ENCODE measurements around the gene ADAP1.

Gene ADAP1

GRCh38 chr7:863106-863505 is 91.4 kb downstream of the ADAP1 start:
- no peak for DNase-seq (ENCODE audit: low read depth in 2 of 2)

- no peak for DNase-seq (ENCODE audit: low read depth in 2 of 2)
Measured at GRCh38 chr7:862157-862556, 92.3 kb downstream of the ADAP1 start.

GRCh38 chr7:861222-861621 is 93.3 kb downstream of the ADAP1 start:
- DNase-seq (ENCODE audit: low read depth in 2 of 2) = no peak

- DNase-seq (ENCODE audit: low read depth in 2 of 2) = no peak
Measured at GRCh38 chr7:860149-860548, 94.3 kb downstream of the ADAP1 start.

GRCh38 chr7:859359-860030 is 95.0 kb downstream of the ADAP1 start:
- no peak for DNase-seq (ENCODE audit: low read depth in 2 of 2)

GRCh38 chr7:857661-858060 is 96.8 kb downstream of the ADAP1 start:
- DNase-seq (ENCODE audit: low read depth in 2 of 2) = no peak

DNA sequence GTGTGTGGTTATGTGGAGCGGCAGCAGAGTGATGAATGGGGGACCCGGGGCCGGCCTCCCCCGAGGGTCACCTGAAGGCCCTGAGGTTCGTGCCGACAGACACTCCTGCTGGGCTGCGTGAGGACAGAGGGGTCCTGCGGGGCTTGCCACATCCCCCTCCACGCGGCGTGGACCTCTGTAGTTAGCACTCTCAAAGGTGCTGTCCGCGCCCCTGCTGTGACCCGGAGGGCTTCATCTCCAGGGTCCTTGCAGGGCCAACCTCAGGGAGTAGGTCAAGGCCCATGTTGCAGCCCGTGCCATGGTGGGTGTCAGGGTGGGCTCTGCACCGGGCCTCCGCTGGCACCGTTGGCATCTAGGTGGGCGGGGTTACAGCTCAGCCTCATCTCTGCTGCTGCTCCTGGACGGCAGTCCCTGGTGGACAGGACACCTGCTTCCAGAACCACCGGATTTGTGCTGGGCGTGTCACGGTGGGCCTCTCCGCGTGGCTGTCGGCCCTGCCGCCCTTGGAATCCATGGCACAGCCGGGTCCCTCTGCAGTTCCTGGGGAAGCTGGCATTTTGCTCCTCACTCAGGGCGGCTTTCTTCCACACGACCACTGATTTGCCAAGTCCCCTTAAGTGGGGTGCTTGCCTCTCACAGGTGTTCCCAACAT is 97.9 kb downstream of the ADAP1 start:
- DNase-seq (ENCODE audit: low read depth in 2 of 2) = no peak

DNA sequence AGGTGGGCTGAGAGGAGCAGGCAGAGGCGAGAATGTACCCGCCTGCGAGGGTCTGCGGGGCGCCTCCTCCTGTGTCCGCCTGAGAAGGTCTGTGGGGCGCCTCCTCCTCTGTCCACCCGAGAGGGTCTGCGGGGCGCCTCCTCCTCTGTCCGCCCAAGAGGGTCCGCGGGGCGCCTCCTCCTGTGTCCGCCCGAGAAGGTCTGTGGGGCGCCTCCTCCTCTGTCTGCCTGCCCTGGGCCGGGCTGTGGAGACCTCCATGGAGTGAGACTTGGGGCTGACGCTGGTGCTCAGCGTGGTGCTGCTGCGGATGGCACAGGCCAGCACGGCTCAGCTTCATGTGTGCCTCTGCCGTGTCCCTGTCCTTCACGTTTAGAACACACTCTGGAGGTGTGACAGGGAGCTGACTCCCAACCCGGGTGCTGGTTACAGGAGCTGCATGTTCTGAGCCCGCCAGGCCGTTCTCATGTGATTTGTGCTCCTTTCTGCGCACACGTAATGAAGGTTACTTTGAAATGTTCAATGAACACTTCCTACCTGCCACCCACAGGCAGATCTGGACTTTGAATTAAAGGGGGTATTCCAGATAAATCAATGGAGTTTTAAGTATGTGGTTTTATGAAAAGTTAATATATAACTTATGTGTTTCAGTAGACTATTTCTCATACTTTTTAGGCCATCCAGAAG is 98.7 kb downstream of the ADAP1 start:
- DNase-seq (ENCODE audit: low read depth in 2 of 2) = no peak

DNA sequence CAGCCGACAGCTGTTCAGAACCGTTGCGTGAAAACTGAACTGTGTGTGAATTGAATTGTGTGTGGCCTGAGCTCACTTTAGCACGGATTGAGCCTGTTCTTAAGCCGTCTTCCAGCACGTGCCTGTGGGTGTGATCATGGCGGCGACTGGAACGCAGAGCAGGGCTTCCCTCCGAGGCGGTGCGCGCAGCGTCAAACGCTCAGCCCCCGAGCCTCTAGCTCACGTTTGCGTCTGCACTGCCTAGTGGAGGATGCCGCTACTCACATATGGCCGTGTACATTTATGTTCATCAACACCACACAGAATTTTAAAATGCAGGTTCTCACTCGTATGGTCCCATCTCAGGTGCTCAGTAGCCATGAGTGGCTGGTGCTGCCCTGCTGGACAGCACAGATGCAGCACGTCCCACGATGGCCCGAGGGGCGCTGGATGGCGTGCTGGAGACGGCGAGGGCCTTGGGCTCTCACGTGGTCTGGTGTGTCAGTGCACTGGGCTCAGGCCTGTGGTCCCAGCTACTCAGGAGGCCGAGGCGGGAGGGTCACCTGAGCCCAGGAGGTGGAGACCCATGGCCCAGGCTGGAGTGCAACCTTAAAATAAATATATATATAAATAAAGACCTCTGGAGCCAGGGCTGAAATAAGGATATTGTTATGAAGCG is 100.2 kb downstream of the ADAP1 start:
- no peak for DNase-seq (ENCODE audit: low read depth in 2 of 2)

GRCh38 chr7:853366-854117 is 100.9 kb downstream of the ADAP1 start:
- no peak for DNase-seq (ENCODE audit: low read depth in 2 of 2)

DNA sequence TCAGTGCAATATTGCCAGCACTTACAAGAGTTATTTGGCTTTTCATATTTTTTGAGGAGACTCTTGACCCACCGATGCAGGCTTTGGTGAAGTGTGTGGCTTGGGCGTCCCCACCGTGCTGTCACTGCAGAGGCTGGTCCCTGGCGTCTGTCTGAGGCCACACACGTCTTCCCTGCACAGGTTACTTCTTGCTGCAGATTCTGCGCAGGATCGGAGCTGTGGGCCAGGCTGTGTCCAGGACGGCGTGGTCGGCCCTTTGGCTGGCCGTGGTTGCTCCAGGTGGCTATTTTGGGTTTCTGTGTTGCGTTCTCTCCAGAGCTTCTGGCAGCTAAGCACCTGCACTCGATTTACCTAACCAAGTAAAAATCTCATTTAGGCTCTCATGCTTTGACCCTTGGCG is 103.3 kb downstream of the ADAP1 start:
- no peak for DNase-seq (ENCODE audit: low read depth in 2 of 2)

DNA sequence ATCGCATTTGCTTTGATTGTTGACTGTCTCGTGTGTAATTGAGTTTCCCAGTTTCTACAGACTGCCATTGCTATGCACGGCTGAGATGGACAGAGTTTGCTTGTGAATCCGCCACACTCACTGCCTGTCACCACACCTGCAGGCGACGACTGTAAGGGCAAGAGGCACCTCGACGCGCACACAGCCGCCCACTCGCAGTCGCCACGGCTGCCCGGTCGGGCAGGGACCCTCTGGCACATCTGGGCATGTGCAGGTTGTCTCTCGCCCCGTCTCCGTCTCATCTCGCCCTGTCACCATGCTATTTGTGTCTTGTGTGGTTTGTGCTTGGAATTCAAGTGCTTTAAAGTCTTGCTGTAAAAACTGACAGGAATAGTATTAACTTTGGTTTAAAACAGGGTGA is 104.7 kb downstream of the ADAP1 start:
- DNase-seq (ENCODE audit: low read depth in 2 of 2) = no peak

GRCh38 chr7:849145-849544 is 105.3 kb downstream of the ADAP1 start:
- DNase-seq (ENCODE audit: low read depth in 2 of 2) = no peak

All from stimulated activated CD8-positive, alpha-beta memory T cell treated with anti-CD3 and anti-CD28 coated beads, Interleukin-7, amount 100 ng/mL, for 1 hour (primary cell).